Endometrial microvascular endothelial cells (primary cell): ENCODE data around the gene ERN1. TPM values are rescaled to one million over a fixed set of nuclear protein-coding genes. Genes with fewer than 3 reads are reported as not detected.

ENCODE experiments used
- in situ Hi-C: cut with HindIII; loops from 2 replicates; pipeline ENCODE4 v1.10.0; 2017; ENCODE audit warnings: low sequenced_read_pairs, low pct_unique_long_range_greater_than_20kb; ENCODE audit errors: inconsistent ontology term
- total RNA-seq: library from RNA; depleted of rRNA; stranded (reverse); fragments of >200 nt; gene quantifications from one replicate; pipeline ENCODE4 v1.2.3, GENCODE V29; 2015; ENCODE audit errors: inconsistent ontology term

ERN1 gene
- total RNA-seq, 1 donor from 2014 or later, result 23.1 TPM

- in situ Hi-C loops, result no loop called here
Observed at GRCh38 chr17:64117981-64118979, 11.7 kb downstream of the ERN1 start.

GRCh38 chr17:64115822-64116534, 14.0 kb downstream of the ERN1 start:
- in situ Hi-C loops, result no loop called here

GRCh38 chr17:64115043-64115698, 14.8 kb downstream of the ERN1 start:
- in situ Hi-C loops, result no loop called here

- in situ Hi-C loops, result no loop called here
Observed at GRCh38 chr17:64113006-64113405, 16.9 kb downstream of the ERN1 start.

GRCh38 chr17:64111831-64112230, 18.1 kb downstream of the ERN1 start:
- in situ Hi-C loops, result no loop called here

- in situ Hi-C loops, result no loop called here
Observed at GRCh38 chr17:64110379-64111152, 19.4 kb downstream of the ERN1 start.

- in situ Hi-C loops, result no loop called here
Observed at GRCh38 chr17:64109400-64109799, 20.5 kb downstream of the ERN1 start.

GRCh38 chr17:64107500-64108236, 22.3 kb downstream of the ERN1 start:
- in situ Hi-C loops, result no loop called here

- in situ Hi-C loops, result no loop called here
Observed at GRCh38 chr17:64106918-64107317, 23.0 kb downstream of the ERN1 start.

GRCh38 chr17:64103391-64104364, 26.3 kb downstream of the ERN1 start:
- in situ Hi-C loops, result no loop called here

GRCh38 chr17:64102627-64103390, 27.1 kb downstream of the ERN1 start:
- in situ Hi-C loops, result no loop called here

- in situ Hi-C loops, result no loop called here
Observed at GRCh38 chr17:64099543-64099942, 30.4 kb downstream of the ERN1 start.

GRCh38 chr17:64097196-64097936, 32.6 kb downstream of the ERN1 start:
- in situ Hi-C loops, result no loop called here

GRCh38 chr17:64096037-64096436, 33.9 kb downstream of the ERN1 start:
- in situ Hi-C loops, result no loop called here

- in situ Hi-C loops, result no loop called here
Observed at GRCh38 chr17:64095144-64095882, 34.6 kb downstream of the ERN1 start.
